HG03457 (cell line): ENCODE measurements around the gene ALPI.
"Not testable (repeated sequence)": the region's sequence is repeated elsewhere in the genome, so short reads cannot be mapped to it uniquely, and the experiment has no call there.

Experiments used
- ATAC-seq: cut with Tn5 transposase; IDR thresholded peaks from one replicate; pipeline ENCODE4 v1.9.1; 2021; ENCODE audit warnings: moderate number of reproducible peaks; ENCODE audit not compliant: unreplicated experiment

Gene ALPI

DNA sequence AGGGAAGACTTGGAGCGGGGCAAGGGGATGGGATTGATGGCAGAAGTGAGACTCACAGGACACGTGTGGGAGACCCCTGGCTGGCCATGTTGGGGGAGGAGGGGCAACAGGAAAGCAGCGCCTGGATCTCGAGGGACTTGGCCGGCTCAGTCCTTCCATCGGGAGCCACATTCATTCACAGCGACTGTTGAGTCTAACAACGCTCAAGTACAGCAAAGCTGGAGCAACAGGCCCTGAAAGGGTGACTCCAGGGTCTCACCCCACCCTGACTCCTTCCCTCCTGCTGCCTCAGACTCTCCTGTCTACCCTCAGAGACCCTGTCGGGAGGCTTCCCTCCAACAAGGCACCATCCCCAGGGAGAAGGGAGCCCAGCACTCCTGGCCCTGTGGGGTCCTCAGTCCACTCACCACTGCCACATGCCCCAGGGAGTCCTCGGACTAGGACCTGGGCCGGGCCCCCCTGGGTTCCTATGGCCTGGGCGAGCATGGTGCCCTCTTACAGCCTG is 14.8 kb upstream of the ALPI start:
- no peak for ATAC-seq

- not testable (repeated sequence) for ATAC-seq
These were observed 14.0 kb upstream of the ALPI start for GRCh38 chr2:232441922-232442321.

GRCh38 chr2:232442431-232442830 is 13.5 kb upstream of the ALPI start:
- ATAC-seq, result not testable (repeated sequence)

- not testable (repeated sequence) for ATAC-seq
These were observed 12.9 kb upstream of the ALPI start for GRCh38 chr2:232443047-232443446.

GRCh38 chr2:232443669-232444408 is 12.1 kb upstream of the ALPI start:
- ATAC-seq, result not testable (repeated sequence)

DNA sequence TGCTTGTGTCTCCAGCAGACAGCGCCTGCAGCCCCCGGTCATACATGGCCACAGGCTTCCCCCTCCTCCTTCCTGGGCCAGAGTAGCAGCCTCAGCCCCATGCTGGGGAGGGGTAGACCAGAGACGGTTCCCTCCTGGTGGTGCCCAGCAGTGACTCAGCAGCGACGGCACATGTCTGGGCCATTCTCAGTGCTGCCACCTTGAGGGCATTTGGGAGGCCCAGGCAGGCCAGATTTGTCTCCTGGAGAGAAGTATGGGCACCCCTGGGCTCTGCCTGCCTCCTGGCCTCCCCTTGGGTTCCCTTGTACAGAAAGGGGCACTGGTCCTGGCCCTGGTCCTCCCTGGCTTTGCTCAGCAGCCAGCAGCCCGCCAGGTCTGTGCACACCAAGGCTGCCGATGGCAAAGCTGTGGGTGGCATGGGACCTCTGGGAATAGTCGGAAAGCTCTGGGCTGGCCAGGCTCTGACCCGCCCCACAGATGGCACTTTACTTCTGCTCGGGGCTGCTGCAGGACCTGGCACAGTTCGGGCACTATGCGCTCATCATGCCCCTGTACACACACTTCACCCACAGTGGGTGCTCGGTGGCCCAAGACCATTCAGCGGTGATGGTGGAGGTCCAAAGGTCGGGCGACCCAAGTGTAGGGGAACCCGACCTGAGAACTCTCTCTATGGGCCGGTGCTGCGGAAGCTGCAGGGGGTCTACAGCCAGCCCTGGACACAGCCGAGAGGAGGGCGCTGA is 11.4 kb upstream of the ALPI start:
- ATAC-seq, result no peak

- ATAC-seq, result not testable (repeated sequence)
These were observed 10.6 kb upstream of the ALPI start for GRCh38 chr2:232445149-232445885.

GRCh38 chr2:232446266-232446777 is 9.6 kb upstream of the ALPI start:
- not testable (repeated sequence) for ATAC-seq

DNA sequence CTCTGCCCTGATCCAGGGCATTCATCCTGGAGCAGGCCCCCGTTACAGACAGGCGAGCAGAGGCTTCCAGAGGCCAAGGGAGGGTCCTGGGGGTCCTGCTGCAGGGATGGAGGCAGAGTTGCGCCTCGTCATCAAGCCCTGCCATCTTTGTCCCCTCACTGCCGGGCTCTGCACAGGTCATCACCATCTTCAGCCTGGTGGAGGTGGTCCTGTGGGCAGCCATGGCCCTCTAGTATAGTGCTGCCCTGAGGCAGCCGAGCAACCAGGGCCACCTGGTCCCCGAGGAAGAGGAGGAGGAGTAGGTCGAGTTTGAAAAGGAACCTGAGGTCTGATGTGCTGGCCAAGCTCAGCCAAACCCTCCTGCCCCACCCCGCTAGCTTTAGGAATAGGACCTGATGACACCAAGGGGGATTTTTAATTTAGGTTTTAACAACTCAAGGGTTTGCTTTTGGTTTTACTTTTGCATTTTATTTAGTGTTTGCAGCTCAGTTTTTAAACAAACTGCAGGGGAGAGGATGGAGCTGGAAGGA is 8.8 kb upstream of the ALPI start:
- ATAC-seq, result no peak

- ATAC-seq, result no peak
These were observed 8.2 kb upstream of the ALPI start for GRCh38 chr2:232447638-232448303.

- ATAC-seq, result no peak
These were observed 7.7 kb upstream of the ALPI start for GRCh38 chr2:232448304-232448690.

DNA sequence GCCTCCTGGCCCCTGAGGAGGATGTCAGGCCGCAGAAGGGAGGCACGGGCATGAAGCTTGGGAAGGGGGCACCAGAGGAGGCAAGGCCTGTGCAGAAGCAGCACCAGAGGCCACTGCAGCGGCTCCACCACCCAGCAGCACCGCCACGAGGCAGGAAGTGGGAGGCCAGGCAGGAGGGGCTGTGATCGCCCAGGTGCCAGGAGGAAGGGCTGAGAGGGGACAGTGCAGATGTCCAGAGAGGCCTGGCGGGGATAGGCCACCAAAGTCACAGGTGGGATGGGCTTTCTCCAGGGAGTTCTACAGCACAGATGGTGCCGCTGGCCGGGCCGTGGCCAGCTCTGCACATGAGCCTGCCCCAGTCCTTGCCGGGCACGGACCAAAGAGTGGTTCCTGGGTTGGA is 6.0 kb upstream of the ALPI start:
- ATAC-seq, result no peak

GRCh38 chr2:232451645-232452044 is 4.3 kb upstream of the ALPI start:
- not testable (repeated sequence) for ATAC-seq

- ATAC-seq, result no peak
These were observed 1.3 kb upstream of the ALPI start for GRCh38 chr2:232454630-232455029.

- no peak for ATAC-seq
These were observed 555 bp downstream of the ALPI start for GRCh38 chr2:232456296-232457120.

GRCh38 chr2:232457121-232458011 is 1.4 kb downstream of the ALPI start:
- ATAC-seq, result no peak

DNA sequence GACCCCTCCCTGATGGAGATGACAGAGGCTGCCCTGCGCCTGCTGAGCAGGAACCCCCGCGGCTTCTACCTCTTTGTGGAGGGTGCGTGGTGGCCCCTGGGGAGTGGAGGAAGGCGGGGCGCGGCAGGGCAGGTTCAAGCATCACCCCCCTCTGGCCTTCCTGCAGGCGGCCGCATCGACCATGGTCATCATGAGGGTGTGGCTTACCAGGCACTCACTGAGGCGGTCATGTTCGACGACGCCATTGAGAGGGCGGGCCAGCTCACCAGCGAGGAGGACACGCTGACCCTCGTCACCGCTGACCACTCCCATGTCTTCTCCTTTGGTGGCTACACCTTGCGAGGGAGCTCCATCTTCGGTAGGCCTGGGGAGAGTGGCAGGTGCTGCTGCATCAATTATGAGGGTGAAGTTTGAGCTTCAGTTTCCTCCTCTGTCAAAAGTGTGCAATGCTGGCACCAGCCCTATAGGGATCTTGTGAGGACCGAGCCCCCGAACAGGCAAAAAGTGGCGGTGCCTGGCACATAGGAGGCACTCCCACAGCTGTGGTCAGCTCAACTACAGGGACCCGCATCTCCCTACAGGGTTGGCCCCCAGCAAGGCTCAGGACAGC is 2.2 kb downstream of the ALPI start:
- ATAC-seq, result no peak
